ENCODE results near the gene ASCC1.

DNA sequence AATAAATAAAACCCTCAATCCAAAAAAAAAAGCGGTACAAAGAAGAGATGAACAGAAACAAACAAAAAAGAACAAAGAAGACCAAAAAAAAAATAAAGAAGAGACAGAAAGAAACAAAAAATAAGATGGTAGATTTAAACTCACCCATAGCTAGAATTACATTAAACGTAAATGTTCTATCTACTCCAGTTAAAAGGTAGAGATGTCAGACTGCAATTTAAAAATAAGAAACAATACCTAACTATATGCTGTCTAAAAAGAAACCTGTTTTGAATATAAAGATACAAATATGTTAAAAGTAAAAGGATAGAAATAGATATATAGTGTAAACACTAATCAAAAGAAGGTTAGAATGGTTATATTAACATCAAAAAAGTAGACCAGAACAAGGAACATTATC lies 31.9 kb downstream of the ASCC1 start:
- TF ChIP-seq, protein P1, sequence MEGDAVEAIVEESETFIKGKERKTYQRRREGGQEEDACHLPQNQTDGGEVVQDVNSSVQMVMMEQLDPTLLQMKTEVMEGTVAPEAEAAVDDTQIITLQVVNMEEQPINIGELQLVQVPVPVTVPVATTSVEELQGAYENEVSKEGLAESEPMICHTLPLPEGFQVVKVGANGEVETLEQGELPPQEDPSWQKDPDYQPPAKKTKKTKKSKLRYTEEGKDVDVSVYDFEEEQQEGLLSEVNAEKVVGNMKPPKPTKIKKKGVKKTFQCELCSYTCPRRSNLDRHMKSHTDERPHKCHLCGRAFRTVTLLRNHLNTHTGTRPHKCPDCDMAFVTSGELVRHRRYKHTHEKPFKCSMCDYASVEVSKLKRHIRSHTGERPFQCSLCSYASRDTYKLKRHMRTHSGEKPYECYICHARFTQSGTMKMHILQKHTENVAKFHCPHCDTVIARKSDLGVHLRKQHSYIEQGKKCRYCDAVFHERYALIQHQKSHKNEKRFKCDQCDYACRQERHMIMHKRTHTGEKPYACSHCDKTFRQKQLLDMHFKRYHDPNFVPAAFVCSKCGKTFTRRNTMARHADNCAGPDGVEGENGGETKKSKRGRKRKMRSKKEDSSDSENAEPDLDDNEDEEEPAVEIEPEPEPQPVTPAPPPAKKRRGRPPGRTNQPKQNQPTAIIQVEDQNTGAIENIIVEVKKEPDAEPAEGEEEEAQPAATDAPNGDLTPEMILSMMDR (IDR thresholded peaks at IDR 0.05; ENCODE audit: insufficient read depth, low read depth, low read length), result no peak
- no peak for TF ChIP-seq EZH2 (IDR thresholded peaks at IDR 0.05; ENCODE audit: insufficient read depth, low read length)
